Measurements from ENCODE around the gene TMEM100.
"Not testable (repeated sequence)": the region's sequence is repeated elsewhere in the genome, so short reads cannot be mapped to it uniquely, and the experiment has no call there.

TMEM100 gene

DNA sequence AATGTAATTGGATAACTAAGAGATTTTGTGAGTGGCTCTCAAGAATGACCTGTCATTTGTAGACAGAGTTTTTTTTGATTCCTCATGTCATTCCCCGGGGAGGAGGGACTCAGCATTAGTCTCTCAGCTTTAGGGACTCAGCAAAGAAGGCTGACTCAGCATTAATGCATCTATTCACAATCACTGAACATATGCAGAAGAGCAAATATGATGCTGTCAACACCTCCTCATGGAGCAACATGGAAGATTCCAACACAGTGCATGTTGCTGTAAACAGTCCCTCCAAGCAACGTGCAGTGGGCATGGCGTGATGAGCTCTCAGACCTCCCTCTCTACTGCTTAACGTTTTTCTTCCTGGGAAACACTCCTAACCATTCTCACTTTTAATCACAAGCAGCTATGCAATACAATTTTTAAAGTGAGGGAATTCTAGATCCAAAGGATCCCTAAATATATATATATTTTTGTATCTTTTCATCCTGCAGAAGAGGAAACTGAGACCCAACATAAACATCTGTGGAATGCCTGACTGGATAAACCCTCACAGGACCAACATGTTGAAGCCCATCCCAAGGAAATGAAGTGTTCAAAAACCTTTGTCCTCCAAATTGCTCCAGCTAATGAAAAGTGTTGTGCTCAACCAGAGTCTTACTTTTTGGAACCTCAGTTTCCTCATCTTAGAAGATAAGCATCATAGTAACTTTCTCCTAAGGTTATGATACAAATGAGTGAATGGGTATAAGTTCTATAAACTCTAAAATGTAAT is 38.9 kb downstream of the TMEM100 start:
- no peak for DNase-seq

DNA sequence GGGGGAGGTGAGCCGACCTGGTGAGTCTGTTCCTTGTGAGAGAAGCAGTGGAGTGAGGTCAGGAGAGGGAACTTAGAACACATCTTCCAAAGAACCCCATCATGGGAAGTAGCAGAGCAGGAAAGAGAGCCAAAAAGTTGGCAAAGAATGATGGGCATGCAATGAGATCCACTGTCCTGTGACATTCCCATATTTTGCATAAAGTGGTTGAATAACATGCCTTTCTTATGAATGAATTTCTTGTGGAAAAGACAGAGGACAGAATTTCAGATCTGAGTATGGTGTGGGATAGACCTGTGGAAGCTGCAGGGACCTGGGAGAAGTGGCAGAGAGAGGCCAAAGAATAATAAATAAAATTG is 41.3 kb downstream of the TMEM100 start:
- DNase-seq, result no peak

DNA sequence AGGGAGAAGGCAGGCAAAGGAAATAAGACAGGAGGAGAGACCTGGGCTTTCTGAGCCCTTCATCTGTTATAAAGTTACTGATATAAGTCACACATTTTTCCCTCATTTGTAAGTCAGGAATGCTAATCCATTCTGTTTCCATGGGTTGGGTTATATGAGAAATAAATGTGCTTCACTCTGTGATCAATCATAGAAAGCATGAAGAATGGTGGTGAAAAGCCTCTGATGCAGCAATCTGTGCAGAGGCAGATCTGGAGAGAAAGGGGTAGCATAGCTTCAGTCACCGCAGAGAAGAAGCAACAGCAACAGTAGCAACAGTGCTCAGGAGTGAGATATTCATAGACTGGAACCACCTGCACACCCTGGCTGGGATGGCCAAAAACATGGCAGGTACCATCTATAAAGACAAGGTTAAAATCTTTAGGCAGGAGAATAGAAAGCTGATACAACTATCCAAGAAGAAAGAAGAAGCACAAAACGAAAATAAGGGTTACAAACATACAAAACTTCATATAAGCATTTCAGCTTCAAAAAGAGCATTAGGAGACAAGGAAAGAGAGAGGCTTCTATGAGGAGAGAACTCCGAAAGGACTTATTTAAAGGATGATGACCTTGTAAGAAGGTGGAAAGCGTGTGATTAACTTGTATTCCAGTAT is 41.9 kb downstream of the TMEM100 start:
- no peak for DNase-seq

DNA sequence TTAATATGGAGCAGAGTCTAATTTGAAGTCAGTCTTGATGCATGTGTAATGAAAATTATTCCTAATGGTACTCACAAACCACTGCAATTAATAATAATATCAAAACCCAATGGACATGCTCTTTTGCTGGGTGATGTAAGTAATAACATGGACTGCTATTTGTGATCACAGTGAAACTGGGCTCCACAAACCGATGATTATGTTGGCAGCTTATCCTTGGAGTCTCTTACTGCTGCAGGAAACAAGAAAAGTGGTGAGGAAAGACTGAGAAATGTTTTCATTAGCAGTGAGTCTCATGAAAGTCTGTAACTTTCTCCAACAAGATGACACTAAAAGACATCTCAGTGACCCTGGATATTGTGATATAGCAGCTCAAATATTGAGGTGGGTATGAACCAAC is 45.2 kb downstream of the TMEM100 start:
- no peak for DNase-seq

DNA sequence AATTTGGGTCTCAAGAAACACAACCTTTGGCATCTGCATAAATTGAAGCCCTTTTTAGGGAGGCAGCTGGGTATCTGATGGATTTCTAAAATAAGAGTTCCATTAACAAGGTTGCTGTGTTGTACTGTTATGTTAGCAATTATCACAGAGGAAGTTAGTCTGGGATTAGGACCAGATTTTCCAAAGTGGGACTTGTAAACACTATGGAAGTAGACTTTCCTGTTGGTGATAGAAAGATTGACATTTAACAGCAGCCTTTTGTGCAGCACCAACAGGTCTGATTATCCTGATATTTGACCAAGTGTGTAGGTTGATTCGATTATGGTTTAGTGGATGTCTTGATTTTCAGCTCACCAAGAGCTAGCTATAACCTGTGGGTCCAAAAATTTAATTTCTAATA is 46.4 kb downstream of the TMEM100 start:
- no peak for DNase-seq

GRCh38 chr17:55673743-55674506 is 48.7 kb downstream of the TMEM100 start:
- DNase-seq, result no peak

GRCh38 chr17:55672585-55673501 is 49.8 kb downstream of the TMEM100 start:
- no peak for DNase-seq

DNA sequence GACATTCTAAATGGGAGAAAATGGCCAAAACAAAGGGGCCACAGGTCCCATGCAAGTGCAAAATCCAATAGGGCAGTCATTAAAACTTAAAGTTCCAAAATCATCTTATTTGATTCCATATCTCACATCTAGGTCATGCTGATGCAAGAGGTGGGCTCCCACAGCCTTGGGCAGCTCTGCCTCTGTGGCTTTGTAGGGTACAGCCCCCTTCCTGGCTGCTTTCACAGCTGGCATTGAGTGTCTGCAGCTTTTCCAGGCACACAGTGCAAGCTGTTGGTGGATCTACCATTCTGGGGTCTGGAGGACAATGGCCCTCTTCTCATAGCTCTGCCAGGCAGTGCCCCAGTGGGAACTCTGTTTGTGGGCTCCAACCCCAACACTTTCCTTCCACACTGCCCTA is 50.7 kb downstream of the TMEM100 start:
- DNase-seq, result not testable (repeated sequence)
